NB4 (cell line): Measurements from ENCODE around the gene TAF9.

Source experiments
- DNase-seq: peaks from one replicate; pipeline ENCODE4 v3.0.0; 2010; ENCODE audit warnings: low read depth
- H3K4me3 ChIP-seq: one replicate; pipeline ENCODE4 v1.5.1; 2011; ENCODE audit warnings: mild to moderate bottlenecking, low read depth, low read length, moderate library complexity
- CTCF ChIP-seq: IDR thresholded peaks from one replicate; pipeline ENCODE4 v1.5.1; 2012; ENCODE audit warnings: low read depth, low read length
- MAX ChIP-seq: IDR thresholded peaks from 2 replicates; pipeline ENCODE4 v1.6.1; 2011; ENCODE audit warnings: low read depth, low read length
- MYC ChIP-seq: IDR thresholded peaks from 2 replicates; pipeline ENCODE4 v1.6.1; 2011; ENCODE audit warnings: low read depth, low read length
- POLR2A ChIP-seq: IDR thresholded peaks from 2 replicates; pipeline ENCODE4 v1.6.1; 2011; ENCODE audit warnings: mild to moderate bottlenecking; ENCODE audit not compliant: insufficient read length; ENCODE audit errors: extremely low read depth

Gene TAF9

GRCh38 chr5:69414885-69415583, 45.7 kb upstream of the TAF9 start, which contains the start of gene MARVELD2:
MARVELD2 (plus strand) TSS chr5:69415116; CDS start chr5:69419386, 4,270 bp downstream.
- no peak for DNase-seq
- H3K4me3 ChIP-seq = no peak within 1 kb of the TSS
- TF ChIP-seq MYC (no peak), POLR2A (no peak), CTCF (no peak), MAX (no peak)

- H3K4me3 ChIP-seq = no peak overlapping the region
- TF ChIP-seq MAX (no peak), MYC (no peak), CTCF (no peak), POLR2A (no peak)
- no peak for DNase-seq
These were observed 35.5 kb upstream of the TAF9 start for GRCh38 chr5:69404659-69405330.

- no peak for DNase-seq
- H3K4me3 ChIP-seq = no peak overlapping the region
- TF ChIP-seq POLR2A (no peak), MYC (no peak), CTCF (no peak), MAX (no peak)
These were observed 9.1 kb upstream of the TAF9 start for GRCh38 chr5:69378376-69378775.

- TF ChIP-seq CTCF (no peak), POLR2A (no peak), MYC (no peak), MAX (no peak)
- H3K4me3 ChIP-seq = no peak overlapping the region
- no peak for DNase-seq
These were observed 5.7 kb upstream of the TAF9 start for GRCh38 chr5:69374911-69375446.

GRCh38 chr5:69372394-69372793, 3.1 kb upstream of the TAF9 start:
- peak overlapping the region; percentile 82 for H3K4me3 ChIP-seq
- TF ChIP-seq MAX = no peak
- no peak for TF ChIP-seq MYC
- no peak for TF ChIP-seq POLR2A
- no peak for TF ChIP-seq CTCF
- no peak for DNase-seq

GRCh38 chr5:69370335-69370734, 1.0 kb upstream of the TAF9 start:
- peak; percentile 33 for DNase-seq
- H3K4me3 ChIP-seq = peak overlapping the region; percentile 82
